NCI-H2107 treated with DMSO at 0.1 percent for 48 hours (cell line): Measurements from ENCODE around the gene DHX57.

Experiments used
- DNase-seq: peaks from one replicate; lab custom pipeline; 2025; ENCODE audit not compliant: unreplicated experiment; lab: John Stamatoyannopoulos, UW

DHX57 gene

DNA sequence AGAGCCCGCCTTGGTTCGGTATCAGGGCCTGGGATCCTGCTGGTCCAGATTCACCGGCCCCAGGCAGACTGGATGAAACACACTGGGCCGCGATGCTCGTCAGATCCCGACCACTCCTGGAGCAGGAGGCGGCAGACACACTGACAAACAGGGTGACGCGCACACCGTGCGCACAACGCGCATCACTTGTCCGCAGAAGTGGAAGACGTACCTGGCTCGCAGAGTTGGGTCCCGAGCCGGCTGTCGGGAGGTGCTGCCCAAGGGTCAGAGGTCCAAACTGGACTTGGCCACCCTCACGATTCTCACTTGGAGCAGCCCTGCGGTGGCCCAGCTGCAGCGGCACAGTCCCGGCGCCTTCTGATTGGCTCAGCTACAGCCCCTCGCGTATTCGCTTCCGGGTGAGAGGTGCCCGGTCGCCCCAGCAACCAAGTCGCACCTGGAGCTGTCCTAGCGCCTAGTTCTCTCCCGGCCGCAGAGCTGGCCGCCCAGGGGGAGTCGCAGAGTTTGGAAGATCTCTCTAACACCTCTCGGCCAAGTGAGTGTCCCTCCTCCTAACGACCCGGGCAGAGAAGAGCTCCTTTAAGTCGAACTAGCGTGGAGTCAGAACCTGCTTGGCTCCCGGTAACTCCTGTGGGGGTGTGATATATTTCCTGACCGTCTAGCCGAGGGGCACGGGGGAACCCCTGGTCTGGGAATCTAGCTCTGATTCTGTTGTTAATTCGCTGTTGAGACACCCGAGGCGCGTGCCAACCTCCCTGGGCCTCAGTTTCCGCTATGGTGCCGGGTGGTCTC lies at the start of gene DHX57, which contains the start of gene MORN2:
Gene DHX57 (minus strand): TSS at position 359 of the 792 bp plus-strand sequence. CDS start 7,529 bp downstream, outside the sequence.
Gene MORN2 (plus strand): TSS at position 401 of the 792 bp plus-strand sequence.
- DNase-seq, result peak; percentile 42

GRCh38 chr2:38922902-38923301 lies 47.2 kb upstream of the DHX57 start:
- no peak for DNase-seq

- no peak for DNase-seq
Observed at GRCh38 chr2:38922389-38922788, 46.7 kb upstream of the DHX57 start.

DNA sequence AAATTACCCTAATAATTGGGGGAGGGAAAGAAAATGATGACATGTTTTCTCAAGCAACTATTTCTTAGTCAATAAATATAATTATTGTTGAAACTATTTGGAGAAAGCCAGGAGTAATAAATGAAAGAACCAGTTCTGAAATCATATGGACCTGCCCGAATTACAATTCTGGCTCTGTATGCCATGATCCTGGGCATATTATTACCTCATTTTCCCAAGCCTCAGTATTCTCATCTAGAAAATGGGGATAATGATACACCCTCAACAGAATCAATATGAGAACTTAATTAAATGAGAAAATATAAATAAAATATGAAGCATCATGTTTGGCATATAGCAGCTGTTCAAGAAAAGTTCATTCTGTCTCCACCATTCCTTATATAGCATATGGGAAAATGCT lies 36.9 kb upstream of the DHX57 start:
- no peak for DNase-seq

- no peak for DNase-seq
Observed at GRCh38 chr2:38911191-38911590, 35.5 kb upstream of the DHX57 start.

GRCh38 chr2:38909872-38910271 lies 34.1 kb upstream of the DHX57 start:
- no peak for DNase-seq

DNA sequence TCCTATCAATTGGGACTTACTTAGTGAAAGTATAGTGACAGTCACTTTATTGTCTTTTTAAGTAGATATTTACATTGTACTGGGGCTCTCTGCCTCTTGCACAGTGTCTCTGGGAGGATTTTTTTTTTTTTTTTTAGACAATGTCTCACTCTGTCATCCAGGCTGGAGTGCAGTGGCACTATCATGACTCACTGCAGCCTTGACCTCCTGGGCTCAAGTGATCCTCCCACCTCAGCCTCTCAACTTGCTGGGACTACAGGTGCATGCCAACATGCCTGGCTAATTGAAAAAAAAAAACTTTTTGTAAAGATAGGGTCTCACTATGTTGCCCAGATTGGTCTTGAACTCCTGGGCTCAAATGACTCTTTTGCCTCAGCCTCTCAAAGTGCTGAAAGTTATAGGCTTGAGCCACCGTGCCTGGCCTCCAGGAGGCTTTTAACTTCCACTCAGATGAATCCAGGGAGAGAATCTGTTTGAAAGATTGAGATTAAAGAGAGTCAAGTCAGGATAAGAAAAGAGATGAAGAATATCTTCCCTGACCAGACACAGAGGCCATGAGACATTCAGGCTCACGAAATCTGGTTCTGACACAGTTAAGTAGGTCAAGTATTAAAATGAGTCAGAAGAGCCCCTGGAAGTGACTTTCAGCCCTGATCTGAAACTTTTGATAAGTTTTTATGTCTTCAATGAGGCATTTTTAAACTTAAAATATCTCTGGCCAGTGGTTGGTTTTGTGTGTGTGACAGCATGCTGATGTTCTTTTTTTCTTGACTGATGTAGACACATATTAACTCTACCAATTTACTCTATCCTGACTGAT lies 32.2 kb upstream of the DHX57 start:
- DNase-seq, result no peak

GRCh38 chr2:38907242-38907641 lies 31.5 kb upstream of the DHX57 start:
- no peak for DNase-seq

GRCh38 chr2:38905251-38905650 lies 29.5 kb upstream of the DHX57 start:
- no peak for DNase-seq

GRCh38 chr2:38900726-38901125 lies 25.0 kb upstream of the DHX57 start:
- no peak for DNase-seq

DNA sequence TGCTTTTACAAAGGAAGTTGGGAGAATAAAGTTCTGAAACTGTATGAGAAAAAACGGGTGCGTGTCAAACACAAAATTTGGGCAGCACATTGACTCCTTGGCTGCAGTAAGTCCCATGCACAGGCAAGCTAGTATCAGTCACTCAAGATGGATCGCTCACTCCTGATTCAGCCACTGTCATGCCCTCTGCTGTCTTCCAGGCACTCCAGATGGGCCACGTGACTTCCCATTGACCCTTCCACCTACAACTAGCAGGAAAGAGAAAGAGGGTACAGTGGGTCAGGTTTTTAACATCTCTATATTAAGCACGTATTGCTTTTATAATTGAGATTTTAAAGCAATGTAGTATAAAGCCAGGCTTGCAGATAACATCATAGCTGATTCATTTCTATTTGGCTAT lies 22.5 kb upstream of the DHX57 start:
- DNase-seq, result no peak

- no peak for DNase-seq
Observed at GRCh38 chr2:38892819-38893218, 17.1 kb upstream of the DHX57 start.

DNA sequence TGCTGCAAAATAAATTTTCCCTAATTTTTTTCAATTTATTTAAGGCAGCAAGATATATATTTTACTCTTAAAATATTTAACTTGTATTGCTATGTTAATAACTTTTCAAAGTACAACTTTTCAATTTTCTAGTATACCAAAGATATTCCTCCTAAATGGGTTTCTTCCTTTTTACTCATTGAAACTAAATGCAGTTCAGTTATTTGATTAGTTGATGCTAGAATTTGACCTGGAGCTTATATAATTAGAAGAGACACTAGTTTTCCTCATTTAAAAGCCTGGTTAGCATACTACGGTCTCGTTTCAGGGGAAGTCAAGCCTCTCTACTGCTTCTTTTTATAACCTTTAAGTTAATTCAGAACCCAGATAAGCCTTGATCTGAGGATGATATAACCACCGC lies 13.8 kb upstream of the DHX57 start, which contains the start of gene ARHGEF33:
Gene ARHGEF33 (plus strand): TSS at position 301 of the 400 bp plus-strand sequence. CDS start 29,573 bp downstream, outside the sequence.
- DNase-seq, result no peak

GRCh38 chr2:38889045-38889444 lies 13.3 kb upstream of the DHX57 start:
- no peak for DNase-seq

GRCh38 chr2:38887902-38888554 lies 12.3 kb upstream of the DHX57 start:
- DNase-seq, result no peak

- DNase-seq, result no peak
Observed at GRCh38 chr2:38887347-38887746, 11.6 kb upstream of the DHX57 start.

- DNase-seq, result no peak
Observed at GRCh38 chr2:38886063-38886462, 10.3 kb upstream of the DHX57 start.

- no peak for DNase-seq
Observed at GRCh38 chr2:38876407-38876806, 673 bp upstream of the DHX57 start.

- no peak for DNase-seq
Observed at GRCh38 chr2:38875227-38875575, 533 bp downstream of the DHX57 start.

DNA sequence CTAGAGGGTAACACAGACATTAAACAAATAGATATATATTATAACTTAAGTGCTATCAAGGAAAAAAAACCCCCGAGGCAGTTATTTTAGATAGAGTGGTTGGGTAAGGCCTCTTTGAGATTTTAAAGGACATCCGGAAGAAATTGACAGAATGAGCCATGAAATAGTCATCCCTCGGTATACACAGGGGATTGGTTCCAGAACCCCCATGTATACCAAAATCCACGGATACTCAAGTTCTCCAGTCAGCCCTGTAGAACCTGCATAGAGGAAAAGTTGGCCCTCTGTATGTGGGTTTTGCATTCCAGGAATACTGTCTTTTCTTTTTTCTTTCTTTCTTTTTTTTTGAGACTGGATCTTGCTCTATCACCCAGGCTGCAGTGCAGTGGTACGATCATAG lies 2.0 kb downstream of the DHX57 start:
- no peak for DNase-seq

DNA sequence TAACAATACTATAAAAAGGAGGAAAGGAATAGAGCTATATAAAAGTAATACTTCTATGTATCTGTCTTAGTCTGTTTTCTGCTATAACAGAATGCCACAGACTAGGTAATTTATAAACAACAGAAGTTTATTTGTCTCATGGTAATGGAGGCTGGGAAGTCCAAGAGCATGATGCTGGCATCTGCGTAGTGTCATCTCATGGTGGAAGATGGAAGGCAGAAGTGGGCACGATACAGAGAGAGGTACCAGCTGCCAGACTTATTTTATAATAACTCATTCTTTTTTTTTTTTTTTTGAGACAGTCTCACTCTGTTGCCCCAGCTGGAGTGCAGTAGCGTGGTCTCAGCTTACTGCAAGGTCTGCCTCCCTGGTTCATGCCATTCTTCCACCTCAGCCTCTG lies 4.3 kb downstream of the DHX57 start:
- DNase-seq, result no peak
